Hepatocyte (in vitro differentiated cells): ENCODE results near the gene BOD1L2. TPM values are rescaled to one million over a fixed set of nuclear protein-coding genes. Genes with fewer than 3 reads are reported as not detected.

Experiments used
- DNase-seq: peaks from one replicate; pipeline ENCODE4 v3.0.0-alpha.2; 2016; ENCODE audit warnings: low spot score
- H2AFZ ChIP-seq: fragments of 200-600 bp; sonication (generic); 2 replicates; pipeline ENCODE4 v1.6.0; 2016; ENCODE audit warnings: antibody characterized with exemption, mild to moderate bottlenecking
- H3K27ac ChIP-seq: fragments of 200-600 bp; sonication (generic); 2 replicates; pipeline ENCODE4 v1.5.1; 2016; ENCODE audit warnings: mild to moderate bottlenecking
- H3K27me3 ChIP-seq: fragments of 200-600 bp; sonication (generic); 2 replicates; pipeline ENCODE4 v1.6.1; 2016
- H3K36me3 ChIP-seq: fragments of 200-600 bp; sonication (generic); replicated peaks from 2 replicates; pipeline ENCODE4 v1.5.1; 2016; ENCODE audit warnings: low read depth; ENCODE audit not compliant: insufficient read depth
- H3K4me1 ChIP-seq: fragments of 200-600 bp; sonication (generic); 2 replicates; pipeline ENCODE4 v1.5.1; 2016; ENCODE audit warnings: mild to moderate bottlenecking, moderate library complexity; ENCODE audit not compliant: insufficient read depth
- H3K4me2 ChIP-seq: fragments of 200-600 bp; sonication (generic); 2 replicates; pipeline ENCODE4 v1.6.0; 2016
- H3K4me3 ChIP-seq: fragments of 200-600 bp; sonication (generic); 2 replicates; pipeline ENCODE4 v1.5.1; 2016; ENCODE audit warnings: mild to moderate bottlenecking
- H3K79me2 ChIP-seq: fragments of 200-600 bp; sonication (generic); 2 replicates; pipeline ENCODE4 v1.6.0; 2017; ENCODE audit warnings: mild to moderate bottlenecking
- H3K9me2 ChIP-seq: fragments of 200-600 bp; sonication (generic); replicated peaks from 2 replicates; pipeline ENCODE4 v1.6.0; 2017; ENCODE audit warnings: mild to moderate bottlenecking; ENCODE audit not compliant: insufficient read depth
- H3K9me3 ChIP-seq: fragments of 200-600 bp; sonication (generic); 2 replicates; pipeline ENCODE4 v1.5.1; 2016; ENCODE audit warnings: low read depth, mild to moderate bottlenecking
- H4K20me1 ChIP-seq: fragments of 200-600 bp; sonication (generic); 2 replicates; pipeline ENCODE4 v1.6.0; 2016; ENCODE audit warnings: mild to moderate bottlenecking; ENCODE audit not compliant: insufficient read depth, poor library complexity, severe bottlenecking
- EZH2 ChIP-seq: fragments of 200-600 bp; sonication (generic); IDR thresholded peaks from 2 replicates; pipeline ENCODE4 v1.6.1; 2016; ENCODE audit warnings: antibody characterized with exemption, mild to moderate bottlenecking, borderline replicate concordance
- EZH2phosphoT487 ChIP-seq: fragments of 200-600 bp; sonication (generic); IDR thresholded peaks from one replicate; pipeline ENCODE4 v1.6.1; 2018; ENCODE audit warnings: antibody characterized with exemption, mild to moderate bottlenecking, low read depth, moderate library complexity; ENCODE audit not compliant: unreplicated experiment, severe bottlenecking
- WGBS: methylation state at CpG from one replicate; pipeline ENCODE4 v1.1.6; 2016; ENCODE audit warnings: low lambda C conversion rate; ENCODE audit errors: missing lambda C conversion rate; 5-methylcytosine and 5-hydroxymethylcytosine counted together
- polyA plus RNA-seq: library from polyadenylated mRNA; unstranded; fragments of >200 nt; fragmentation: Nextera tagmentation; extraction: Ambion mirVana; gene quantifications from 2 replicates; pipeline ENCODE4 v1.2.1, GENCODE V29; 2016
- total RNA-seq: library from RNA; depleted of rRNA; stranded (reverse); fragments of >200 nt; gene quantifications from 2 replicates; pipeline ENCODE4 v1.2.3, GENCODE V29; 2014
- TF ChIP-seq, protein P1 (sequence below): fragments of 200-600 bp; sonication (generic); IDR thresholded peaks from 2 replicates; pipeline ENCODE4 v1.5.1; 2016; ENCODE audit warnings: antibody characterized with exemption, mild to moderate bottlenecking; ENCODE audit not compliant: poor library complexity

Gene BOD1L2
- total and polyA plus RNA-seq, 2 experiments from 2014 or later, result 0.23 TPM; not detected in 1

DNA sequence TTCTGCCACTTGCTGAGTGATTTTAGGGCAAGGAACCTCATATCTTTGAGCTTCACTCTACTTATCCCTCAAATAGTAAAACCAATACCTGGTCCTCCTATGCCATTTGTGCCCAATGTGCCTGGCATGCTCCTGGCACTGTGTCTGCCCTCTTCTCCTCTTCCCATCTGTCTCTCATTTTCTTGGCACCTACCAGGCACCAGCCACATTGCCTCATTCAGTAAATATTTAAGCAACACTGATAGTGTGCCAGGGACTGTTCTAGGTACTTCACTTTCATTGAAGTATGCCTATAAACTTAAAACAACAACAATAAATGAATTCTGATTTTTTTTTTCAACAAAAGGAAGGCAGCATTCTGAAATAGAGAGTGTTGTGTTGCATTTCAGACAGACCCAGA, 15.1 kb upstream of the BOD1L2 start:
- Histone ChIP-seq H3K4me3 (no peak overlapping the region), H4K20me1 (no peaks in the 10 kb centered on the region), H3K9me3 (no peaks in the 10 kb centered on the region), H3K4me2 (no peak overlapping the region), H3K9me2 (no peaks in the 10 kb centered on the region), H3K27ac (no peak overlapping the region), H3K79me2 (no peaks in the 10 kb centered on the region), H3K27me3 (no peaks in the 10 kb centered on the region), H3K4me1 (no peaks in the 10 kb centered on the region), H3K36me3 (no peaks in the 10 kb centered on the region), H2AFZ (no peak overlapping the region)
- DNase-seq, result no peak
- TF ChIP-seq EZH2 (no peak), EZH2phosphoT487 (no peak)
- TF ChIP-seq, protein P1, sequence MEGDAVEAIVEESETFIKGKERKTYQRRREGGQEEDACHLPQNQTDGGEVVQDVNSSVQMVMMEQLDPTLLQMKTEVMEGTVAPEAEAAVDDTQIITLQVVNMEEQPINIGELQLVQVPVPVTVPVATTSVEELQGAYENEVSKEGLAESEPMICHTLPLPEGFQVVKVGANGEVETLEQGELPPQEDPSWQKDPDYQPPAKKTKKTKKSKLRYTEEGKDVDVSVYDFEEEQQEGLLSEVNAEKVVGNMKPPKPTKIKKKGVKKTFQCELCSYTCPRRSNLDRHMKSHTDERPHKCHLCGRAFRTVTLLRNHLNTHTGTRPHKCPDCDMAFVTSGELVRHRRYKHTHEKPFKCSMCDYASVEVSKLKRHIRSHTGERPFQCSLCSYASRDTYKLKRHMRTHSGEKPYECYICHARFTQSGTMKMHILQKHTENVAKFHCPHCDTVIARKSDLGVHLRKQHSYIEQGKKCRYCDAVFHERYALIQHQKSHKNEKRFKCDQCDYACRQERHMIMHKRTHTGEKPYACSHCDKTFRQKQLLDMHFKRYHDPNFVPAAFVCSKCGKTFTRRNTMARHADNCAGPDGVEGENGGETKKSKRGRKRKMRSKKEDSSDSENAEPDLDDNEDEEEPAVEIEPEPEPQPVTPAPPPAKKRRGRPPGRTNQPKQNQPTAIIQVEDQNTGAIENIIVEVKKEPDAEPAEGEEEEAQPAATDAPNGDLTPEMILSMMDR, result no peak

GRCh38 chr18:57134618-57135135, 12.2 kb upstream of the BOD1L2 start:
- TF ChIP-seq EZH2, result no peak
- TF ChIP-seq, protein P1, result no peak
- TF ChIP-seq EZH2phosphoT487, result no peak
- DNase-seq, result peak; percentile 51

DNA sequence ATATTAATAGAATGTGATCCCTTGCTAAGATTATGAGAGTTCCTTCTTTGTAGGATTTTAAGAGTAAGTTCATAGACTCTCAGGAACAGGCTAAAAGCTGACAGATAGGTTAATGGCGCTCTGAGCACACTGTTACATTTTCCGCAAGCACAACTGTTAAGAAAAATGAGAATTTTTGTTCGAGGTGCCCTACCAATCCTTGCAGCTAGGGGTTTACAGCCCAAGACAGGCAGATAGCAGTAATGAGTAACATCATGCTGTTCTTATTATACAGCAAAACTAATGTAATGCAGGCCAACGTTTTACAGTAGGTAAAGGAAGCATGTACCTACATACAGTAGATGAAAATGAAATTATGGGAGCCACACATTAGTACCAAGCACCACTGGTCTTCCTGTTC, 11.2 kb upstream of the BOD1L2 start:
- Histone ChIP-seq H3K4me2 (no peak overlapping the region), H2AFZ (no peak overlapping the region)
- 61% methylated on average over 4 of the region's 4 CpGs for WGBS

More at GRCh38 chr18:57134618-57135135, 12.2 kb upstream of the BOD1L2 start:
- H3K9me2 ChIP-seq, result no peaks in the 10 kb centered on the region
- H4K20me1 ChIP-seq, result no peaks in the 10 kb centered on the region
- peak overlapping the region; percentile 49 for H3K27ac ChIP-seq
- H2AFZ ChIP-seq, result no peak overlapping the region
- no peaks in the 10 kb centered on the region for H3K4me1 ChIP-seq
- no peak overlapping the region for H3K4me2 ChIP-seq
- 36% methylated on average over 4 of the region's 4 CpGs for WGBS
- H3K79me2 ChIP-seq, result no peaks in the 10 kb centered on the region
- H3K36me3 ChIP-seq, result no peaks in the 10 kb centered on the region
- H3K9me3 ChIP-seq, result no peaks in the 10 kb centered on the region
- H3K27me3 ChIP-seq, result no peaks in the 10 kb centered on the region
- no peak overlapping the region for H3K4me3 ChIP-seq

More for the DNA sequence above, 11.2 kb upstream of the BOD1L2 start:
- H4K20me1 ChIP-seq, result no peaks in the 10 kb centered on the region
- no peaks in the 10 kb centered on the region for H3K9me3 ChIP-seq
- TF ChIP-seq EZH2phosphoT487, result no peak
- TF ChIP-seq, protein P1, result peak; percentile 3
- no peak for TF ChIP-seq EZH2
- no peak for DNase-seq
- no peaks in the 10 kb centered on the region for H3K4me1 ChIP-seq
- no peak overlapping the region for H3K4me3 ChIP-seq
- no peak overlapping the region for H3K27ac ChIP-seq
- H3K79me2 ChIP-seq, result no peaks in the 10 kb centered on the region
- no peaks in the 10 kb centered on the region for H3K27me3 ChIP-seq
- no peaks in the 10 kb centered on the region for H3K36me3 ChIP-seq
- no peaks in the 10 kb centered on the region for H3K9me2 ChIP-seq
